Measurements from ENCODE around the gene SYNE1.
A peak's percentile ranks its signal among the peaks of the same experiment; 100 is the strongest.
"Not testable (repeated sequence)": the region's sequence is repeated elsewhere in the genome, so short reads cannot be mapped to it uniquely, and the experiment has no call there.

The SYNE1 gene

GRCh38 chr6:152637296-152638047, at the start of gene SYNE1:
TSS of gene SYNE1 (minus strand) at chr6:152637362. CDS start at chr6:152628331, 9,031 bp downstream.
- no peak for DNase-seq

GRCh38 chr6:152685819-152686218, 48.7 kb upstream of the SYNE1 start:
- DNase-seq = no peak

- not testable (repeated sequence) for DNase-seq
Measured at GRCh38 chr6:152682935-152683334, 45.8 kb upstream of the SYNE1 start.

- DNase-seq = no peak
Measured at GRCh38 chr6:152682141-152682540, 45.0 kb upstream of the SYNE1 start.

- DNase-seq = no peak
Measured at GRCh38 chr6:152680879-152681517, 43.8 kb upstream of the SYNE1 start.

- no peak for DNase-seq
Measured at GRCh38 chr6:152680151-152680550, 43.0 kb upstream of the SYNE1 start.

GRCh38 chr6:152673236-152673635, 36.1 kb upstream of the SYNE1 start:
- no peak for DNase-seq

- no peak for DNase-seq
Measured at GRCh38 chr6:152671171-152671570, 34.0 kb upstream of the SYNE1 start.

GRCh38 chr6:152669895-152670294, 32.7 kb upstream of the SYNE1 start:
- no peak for DNase-seq

GRCh38 chr6:152661776-152662175, 24.6 kb upstream of the SYNE1 start:
- DNase-seq = no peak

- no peak for DNase-seq
Measured at GRCh38 chr6:152651986-152652385, 14.8 kb upstream of the SYNE1 start.

- DNase-seq = no peak
Measured at GRCh38 chr6:152648105-152648504, 10.9 kb upstream of the SYNE1 start.

GRCh38 chr6:152646732-152647131, 9.6 kb upstream of the SYNE1 start:
- not testable (repeated sequence) for DNase-seq

GRCh38 chr6:152642578-152643375, 5.6 kb upstream of the SYNE1 start:
- peak; percentile 23 for DNase-seq

GRCh38 chr6:152636609-152637295, 410 bp downstream of the SYNE1 start:
- DNase-seq = peak; percentile 17

GRCh38 chr6:152636021-152636608, 1.0 kb downstream of the SYNE1 start:
- DNase-seq = no peak

GRCh38 chr6:152634773-152635172, 2.4 kb downstream of the SYNE1 start:
- peak; percentile 18 for DNase-seq

- no peak for DNase-seq
Measured at GRCh38 chr6:152632121-152632782, 4.9 kb downstream of the SYNE1 start.

GRCh38 chr6:152631376-152631775, 5.8 kb downstream of the SYNE1 start:
- no peak for DNase-seq

- DNase-seq = no peak
Measured at GRCh38 chr6:152630832-152631231, 6.3 kb downstream of the SYNE1 start.

- no peak for DNase-seq
Measured at GRCh38 chr6:152625213-152625612, 11.9 kb downstream of the SYNE1 start.

- DNase-seq = not testable (repeated sequence)
Measured at GRCh38 chr6:152614776-152615175, 22.4 kb downstream of the SYNE1 start.
